ENCODE results near the gene ERGIC3.
"Not testable (repeated sequence)": the region's sequence is repeated elsewhere in the genome, so short reads cannot be mapped to it uniquely, and the experiment has no call there.

DNA sequence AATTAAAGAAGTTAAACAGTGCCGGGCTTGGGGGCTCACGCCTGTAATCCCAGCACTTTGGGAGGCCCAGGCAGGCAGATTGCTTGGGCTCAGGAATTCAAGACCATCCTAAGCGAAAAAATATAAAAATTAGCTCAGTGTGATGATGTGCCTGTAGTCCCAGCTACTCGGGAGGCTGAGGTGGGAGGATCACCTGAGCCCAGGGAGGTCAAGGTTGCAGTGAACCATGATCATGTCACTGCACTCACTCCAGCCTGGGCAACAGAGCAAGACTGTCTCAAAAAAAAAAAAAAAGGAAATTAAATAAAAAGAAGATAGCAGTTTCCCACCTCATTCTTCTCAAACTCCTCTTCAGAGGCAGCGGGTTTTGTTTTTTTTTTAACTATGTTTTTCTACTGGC is 24.1 kb upstream of the ERGIC3 start:
- TF ChIP-seq CTCF, POLR2A (IDR thresholded peaks at IDR 0.05): not testable (repeated sequence)

Measured in gastroesophageal sphincter (tissue), 3 donors.